ENCODE measurements around the gene KLF6.

Gene KLF6

GRCh38 chr10:3774018-3774813 lies 10.8 kb downstream of the KLF6 start:
- DNase-seq: no peak

- no peak for DNase-seq
These were observed 11.5 kb downstream of the KLF6 start for GRCh38 chr10:3773460-3774017.

GRCh38 chr10:3772361-3773171 lies 12.4 kb downstream of the KLF6 start:
- DNase-seq: no peak

DNA sequence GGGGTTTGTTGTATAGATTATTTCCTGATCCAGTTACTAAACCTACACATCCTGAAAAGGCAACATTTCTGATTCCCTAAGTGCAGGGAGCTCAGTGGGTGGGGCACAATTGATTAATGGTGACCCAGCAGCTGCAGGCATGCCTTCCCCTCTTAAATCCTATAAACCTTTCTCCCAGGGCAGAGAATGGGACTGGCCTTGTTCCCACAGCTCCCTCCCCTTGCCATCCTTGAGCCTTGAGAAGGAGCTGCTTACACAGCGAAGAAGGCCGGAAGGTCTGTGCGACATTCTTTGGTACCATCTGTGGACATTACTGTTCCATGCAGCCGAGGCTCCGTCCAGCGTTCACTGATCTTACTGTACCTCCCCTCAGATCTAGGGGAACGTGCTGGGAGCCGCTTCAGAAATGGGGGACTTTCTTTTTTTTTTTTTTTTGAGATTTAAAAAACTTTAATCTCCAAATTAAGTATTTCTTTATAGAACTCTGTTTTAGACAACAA lies 14.3 kb downstream of the KLF6 start:
- no peak for DNase-seq

DNA sequence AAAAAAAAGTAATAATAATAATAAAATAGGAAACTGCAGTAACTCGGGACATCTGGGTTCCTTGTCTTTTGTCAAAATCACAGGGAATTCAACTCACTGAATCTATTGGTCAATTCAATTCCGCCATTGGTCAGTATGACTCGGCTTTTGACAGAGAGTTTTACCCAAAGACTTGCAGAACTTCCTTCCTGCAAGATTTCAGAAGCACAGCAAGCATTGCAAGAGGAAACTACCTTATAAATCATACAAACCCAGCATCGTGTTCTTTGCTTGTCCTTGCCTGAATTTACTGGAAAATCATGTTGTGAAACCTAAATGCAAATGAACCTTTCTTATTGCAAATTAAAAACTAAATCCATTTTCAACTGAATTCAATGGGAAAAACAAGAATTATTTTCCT lies 15.5 kb downstream of the KLF6 start:
- no peak for DNase-seq

GRCh38 chr10:3766046-3766756 lies 18.8 kb downstream of the KLF6 start:
- no peak for DNase-seq

GRCh38 chr10:3765146-3765545 lies 19.9 kb downstream of the KLF6 start:
- DNase-seq: no peak

GRCh38 chr10:3764626-3765112 lies 20.3 kb downstream of the KLF6 start:
- DNase-seq: no peak

- DNase-seq: no peak
These were observed 21.0 kb downstream of the KLF6 start for GRCh38 chr10:3763852-3764625.

DNA sequence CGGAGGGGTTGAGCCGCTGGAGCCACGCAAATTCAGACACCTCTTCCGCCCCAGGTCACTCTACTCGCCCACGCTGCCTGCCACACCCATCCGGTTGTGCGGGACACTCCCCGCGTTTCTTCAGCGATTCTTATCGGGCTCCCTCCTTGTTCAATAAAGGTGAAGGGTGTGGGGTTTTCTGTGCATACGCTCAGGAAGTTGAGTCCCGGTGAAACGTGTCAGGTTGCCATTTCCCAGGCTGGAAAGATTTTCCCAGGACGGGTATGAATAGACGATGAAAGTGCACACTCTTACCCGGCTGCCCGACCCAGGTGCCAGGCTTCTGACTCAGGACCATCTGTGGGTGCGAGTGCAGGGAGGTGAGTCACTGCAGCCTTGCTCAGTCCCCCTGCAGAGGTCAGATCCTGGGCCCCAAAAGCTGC lies 22.0 kb downstream of the KLF6 start:
- DNase-seq: no peak

GRCh38 chr10:3762309-3762708 lies 22.7 kb downstream of the KLF6 start:
- no peak for DNase-seq

- DNase-seq: no peak
These were observed 23.1 kb downstream of the KLF6 start for GRCh38 chr10:3761904-3762303.

- no peak for DNase-seq
These were observed 23.9 kb downstream of the KLF6 start for GRCh38 chr10:3761021-3761686.

GRCh38 chr10:3760083-3760482 lies 24.9 kb downstream of the KLF6 start:
- DNase-seq: no peak

- DNase-seq: no peak
These were observed 25.6 kb downstream of the KLF6 start for GRCh38 chr10:3759397-3759796.

GRCh38 chr10:3758491-3758970 lies 26.5 kb downstream of the KLF6 start:
- DNase-seq: no peak

- DNase-seq: no peak
These were observed 27.1 kb downstream of the KLF6 start for GRCh38 chr10:3757638-3758490.

- no peak for DNase-seq
These were observed 27.8 kb downstream of the KLF6 start for GRCh38 chr10:3757250-3757637.

- no peak for DNase-seq
These were observed 28.7 kb downstream of the KLF6 start for GRCh38 chr10:3756360-3756740.

Measured in NCI-H1048 (cell line).